OCI-LY3 (cell line): ENCODE results near the gene SPATA16.
A peak's percentile ranks its signal among the peaks of the same experiment; 100 is the strongest.

Source experiments
- H2AFZ ChIP-seq: fragments of 200-600, 300-600 bp; shearing (Covaris generic); 2 replicates; pipeline ENCODE4 v1.6.0; 2014; ENCODE audit warnings: antibody characterized with exemption, low read depth, low read length
- H3K27ac ChIP-seq: fragments of 200-600, 300-600 bp; sonication (generic); 2 replicates; pipeline ENCODE4 v1.5.1; 2014; ENCODE audit warnings: mild to moderate bottlenecking, low read length, moderate library complexity, mixed read lengths
- H3K27me3 ChIP-seq: fragments of 200-600, 300-600 bp; sonication (generic); 2 replicates; pipeline ENCODE4 v1.6.1; 2014; ENCODE audit warnings: low read depth, low read length, mixed read lengths
- H3K36me3 ChIP-seq: fragments of 200-600, 300-600 bp; sonication (generic); replicated peaks from 2 replicates; pipeline ENCODE3; 2014; ENCODE audit warnings: low read depth, low read length, mixed read lengths
- H3K4me1 ChIP-seq: fragments of 300-600, 200-600 bp; sonication (generic); 2 replicates; pipeline ENCODE4 v1.6.1; 2014; ENCODE audit warnings: low read length, mixed read lengths
- H3K4me2 ChIP-seq: fragments of 200-600, 300-600 bp; sonication (generic); 2 replicates; pipeline ENCODE4 v1.6.1; 2014; ENCODE audit warnings: low read length, mixed read lengths
- H3K4me3 ChIP-seq: fragments of 300-600, 200-600 bp; sonication (generic); 2 replicates; pipeline ENCODE4 v1.5.1; 2014; ENCODE audit warnings: antibody characterized with exemption, mild to moderate bottlenecking, low read length, moderate library complexity
- H3K79me2 ChIP-seq: fragments of 300-600, 200-600 bp; shearing (Covaris generic); 2 replicates; pipeline ENCODE4 v1.6.1; 2014; ENCODE audit warnings: mild to moderate bottlenecking, low read length, mixed read lengths
- H3K9ac ChIP-seq: fragments of 300-600, 200-600 bp; shearing (Covaris generic); 2 replicates; pipeline ENCODE4 v1.6.0; 2014; ENCODE audit warnings: mild to moderate bottlenecking, low read length, moderate library complexity
- H3K9me3 ChIP-seq: fragments of 200-600, 300-600 bp; shearing (Covaris generic); 2 replicates; pipeline ENCODE4 v1.6.1; 2014; ENCODE audit warnings: low read length, mixed read lengths; ENCODE audit not compliant: insufficient read depth
- H4K20me1 ChIP-seq: fragments of 200-600, 300-600 bp; sonication (generic); 2 replicates; pipeline ENCODE4 v1.6.1; 2016; ENCODE audit warnings: low read length, mixed read lengths; ENCODE audit not compliant: insufficient read depth
- EZH2phosphoT487 ChIP-seq: fragments of 200-600 bp; shearing (Covaris generic); IDR thresholded peaks from 2 replicates; pipeline ENCODE4 v1.6.1; 2018; ENCODE audit warnings: antibody characterized with exemption, mixed run types, low read depth
- TF ChIP-seq, protein P1 (sequence below): fragments of 200-600, 300-600 bp; sonication (generic); IDR thresholded peaks from 2 replicates; pipeline ENCODE4 v1.5.1; 2014; ENCODE audit warnings: antibody characterized with exemption, low read length, low read depth

The SPATA16 gene

GRCh38 chr3:172853005-172853404 is 288.0 kb downstream of the SPATA16 start:
- TF ChIP-seq EZH2phosphoT487 = no peak
- TF ChIP-seq, protein P1, sequence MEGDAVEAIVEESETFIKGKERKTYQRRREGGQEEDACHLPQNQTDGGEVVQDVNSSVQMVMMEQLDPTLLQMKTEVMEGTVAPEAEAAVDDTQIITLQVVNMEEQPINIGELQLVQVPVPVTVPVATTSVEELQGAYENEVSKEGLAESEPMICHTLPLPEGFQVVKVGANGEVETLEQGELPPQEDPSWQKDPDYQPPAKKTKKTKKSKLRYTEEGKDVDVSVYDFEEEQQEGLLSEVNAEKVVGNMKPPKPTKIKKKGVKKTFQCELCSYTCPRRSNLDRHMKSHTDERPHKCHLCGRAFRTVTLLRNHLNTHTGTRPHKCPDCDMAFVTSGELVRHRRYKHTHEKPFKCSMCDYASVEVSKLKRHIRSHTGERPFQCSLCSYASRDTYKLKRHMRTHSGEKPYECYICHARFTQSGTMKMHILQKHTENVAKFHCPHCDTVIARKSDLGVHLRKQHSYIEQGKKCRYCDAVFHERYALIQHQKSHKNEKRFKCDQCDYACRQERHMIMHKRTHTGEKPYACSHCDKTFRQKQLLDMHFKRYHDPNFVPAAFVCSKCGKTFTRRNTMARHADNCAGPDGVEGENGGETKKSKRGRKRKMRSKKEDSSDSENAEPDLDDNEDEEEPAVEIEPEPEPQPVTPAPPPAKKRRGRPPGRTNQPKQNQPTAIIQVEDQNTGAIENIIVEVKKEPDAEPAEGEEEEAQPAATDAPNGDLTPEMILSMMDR = no peak
- no peaks in the 10 kb centered on the region for H3K9me3 ChIP-seq
- no peaks in the 10 kb centered on the region; the same call in 1 of the 2 replicates for H3K4me1 ChIP-seq
- no peak overlapping the region for H3K9ac ChIP-seq
- no peak overlapping the region for H3K27ac ChIP-seq
- H3K36me3 ChIP-seq = no peaks in the 10 kb centered on the region
- H3K79me2 ChIP-seq = no peaks in the 10 kb centered on the region
- no peak overlapping the region for H3K4me2 ChIP-seq
- H4K20me1 ChIP-seq = no peaks in the 10 kb centered on the region
- H3K27me3 ChIP-seq = no peaks in the 10 kb centered on the region
- no peak overlapping the region for H3K4me3 ChIP-seq
- H2AFZ ChIP-seq = no peak overlapping the region

GRCh38 chr3:172848910-172849309 is 292.1 kb downstream of the SPATA16 start:
- H4K20me1 ChIP-seq = no peaks in the 10 kb centered on the region
- no peak overlapping the region for H3K4me2 ChIP-seq
- H3K79me2 ChIP-seq = no peaks in the 10 kb centered on the region
- H3K4me3 ChIP-seq = no peak overlapping the region
- no peaks in the 10 kb centered on the region for H3K36me3 ChIP-seq
- H3K27me3 ChIP-seq = no peaks in the 10 kb centered on the region
- H3K9ac ChIP-seq = no peak overlapping the region
- H2AFZ ChIP-seq = no peak overlapping the region
- TF ChIP-seq EZH2phosphoT487 = no peak
- TF ChIP-seq, protein P1 = no peak
- H3K4me1 ChIP-seq = peaks cover 10% of the 10 kb centered on the region
- no peak overlapping the region for H3K27ac ChIP-seq
- H3K9me3 ChIP-seq = no peaks in the 10 kb centered on the region

GRCh38 chr3:172847292-172847691 is 293.7 kb downstream of the SPATA16 start:
- Histone ChIP-seq H3K9ac (no peak overlapping the region), H4K20me1 (no peaks in the 10 kb centered on the region), H3K27me3 (no peaks in the 10 kb centered on the region), H3K9me3 (no peaks in the 10 kb centered on the region), H3K36me3 (no peaks in the 10 kb centered on the region), H2AFZ (no peak overlapping the region), H3K27ac (no peak overlapping the region), H3K4me3 (no peak overlapping the region), H3K79me2 (no peaks in the 10 kb centered on the region), H3K4me2 (no peak overlapping the region), H3K4me1 (peaks cover 10% of the 10 kb centered on the region)
- TF ChIP-seq, protein P1 = no peak
- no peak for TF ChIP-seq EZH2phosphoT487

DNA sequence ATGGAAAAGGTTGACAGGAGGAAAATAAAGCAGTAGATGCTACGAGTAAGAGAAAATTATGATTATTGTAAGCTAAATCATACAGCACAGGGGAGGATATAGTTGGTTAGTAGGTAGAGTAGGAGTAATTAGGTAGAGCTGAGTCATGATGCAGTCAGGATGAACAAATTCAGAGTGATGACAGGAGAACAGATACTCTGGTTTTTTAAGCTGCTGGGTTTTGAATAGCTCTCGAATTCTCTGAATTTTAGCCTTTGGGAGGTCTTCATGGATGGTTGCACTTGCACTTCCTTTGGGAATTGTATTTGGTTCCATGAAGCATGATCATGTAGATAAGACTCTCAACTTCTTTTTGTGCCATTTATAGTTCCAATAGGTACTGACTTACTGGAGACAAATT is 294.3 kb downstream of the SPATA16 start:
- Histone ChIP-seq H3K9ac (no peak overlapping the region), H3K36me3 (no peaks in the 10 kb centered on the region), H2AFZ (peak overlapping the region; percentile 44; the same call in 1 of the 2 replicates), H3K9me3 (no peaks in the 10 kb centered on the region), H3K4me2 (no peak overlapping the region), H4K20me1 (no peaks in the 10 kb centered on the region), H3K79me2 (no peaks in the 10 kb centered on the region), H3K4me3 (no peak overlapping the region), H3K27me3 (no peaks in the 10 kb centered on the region), H3K27ac (no peak overlapping the region), H3K4me1 (peaks cover 10% of the 10 kb centered on the region)
- TF ChIP-seq, protein P1 = no peak
- no peak for TF ChIP-seq EZH2phosphoT487
